Adipose tissue (tissue), 3 donors: Measurements from ENCODE around the gene ENKD1. TPM values are rescaled to one million over a fixed set of nuclear protein-coding genes. Genes with fewer than 3 reads are reported as not detected.

Experiments
- H3K27ac ChIP-seq: one replicate; pipeline ENCODE4 v1.5.1; 2013; ENCODE audit warnings: low read depth, low read length
- WGBS, 3 donors: extraction: QIAGEN DNeasy Blood & Tissue Kit; methylation state at CpG; one replicate each; pipeline ENCODE4 v1.1.7; 2013; 5-methylcytosine and 5-hydroxymethylcytosine counted together
- polyA plus RNA-seq, 3 donors: library from polyadenylated mRNA; stranded (reverse); fragments of 200-250 nt; gene quantifications; one replicate each; pipeline ENCODE4 v1.2.3, GENCODE V29; 2013
- donor health status: healthy with polysubstance abuse.
- donor health status: Bipolar disorder and iron deficiency.
- donor health status: healthy.

Gene ENKD1
- polyA plus RNA-seq, 3 donors = 10.4 to 88.2 (median 16.5) TPM

- H3K27ac ChIP-seq = no peak overlapping the region
- 43 to 65% (median 55%) methylated on average over 10 of the region's 10 CpGs for WGBS, 3 donors
These were observed 24.5 kb downstream of the ENKD1 start for GRCh38 chr16:67641779-67642708.

- no peak overlapping the region for H3K27ac ChIP-seq
- 83 to 93% (median 90%) methylated on average over 12 of the region's 12 CpGs for WGBS, 3 donors
These were observed 28.9 kb downstream of the ENKD1 start for GRCh38 chr16:67637625-67638024.

GRCh38 chr16:67636713-67637112 is 29.8 kb downstream of the ENKD1 start:
- WGBS, 3 donors = 91 to 93% (median 93%) methylated on average over 8 of the region's 8 CpGs
- H3K27ac ChIP-seq = no peak overlapping the region

- no peak overlapping the region for H3K27ac ChIP-seq
These were observed 34.0 kb downstream of the ENKD1 start for GRCh38 chr16:67632415-67633172.

GRCh38 chr16:67628216-67628615 is 38.3 kb downstream of the ENKD1 start:
- WGBS, 3 donors = 94 to 96% (median 96%) methylated on average over 14 of the region's 14 CpGs
- no peak overlapping the region for H3K27ac ChIP-seq

More at GRCh38 chr16:67632415-67633172, 34.0 kb downstream of the ENKD1 start:
- 53 to 74% (median 63%) methylated on average over 7 of the region's 7 CpGs for WGBS, 3 donors

- H3K27ac ChIP-seq = no peak overlapping the region
- 92 to 94% (median 93%) methylated on average over 10 of the region's 10 CpGs for WGBS, 3 donors
These were observed 52.7 kb downstream of the ENKD1 start for GRCh38 chr16:67613808-67614207.

Other genes starting within 250 kb of the ENKD1 start
- gene HSD11B2, start 235.6 kb downstream of the ENKD1 start, polyA plus RNA-seq = 1 to 10 TPM; 1.3 to 5.4 (median 2.4) TPM
- gene ATP6V0D1, start 185.6 kb downstream of the ENKD1 start, polyA plus RNA-seq = 10 to 100 TPM; 34.0 to 77.2 (median 67.3) TPM
- gene AGRP, start 183.2 kb downstream of the ENKD1 start, polyA plus RNA-seq = under 1 TPM in 1 of 3 donors, not detected in 2; 0.09 TPM
- 10 to 100 TPM; 26.1 to 74.9 (median 61.1) TPM for gene RIPOR1, start 137.9 kb downstream of the ENKD1 start, polyA plus RNA-seq
- 10 to 100 TPM; 12.4 to 26.0 (median 15.2) TPM for gene CTCF, start 104.2 kb downstream of the ENKD1 start, polyA plus RNA-seq
- 1 to 10 TPM in 2 of 3 donors, under 1 TPM in 1; 0.45 to 1.9 (median 1.7) TPM for gene CARMIL2, start 21.6 kb downstream of the ENKD1 start, polyA plus RNA-seq
- gene ACD, start 6.5 kb downstream of the ENKD1 start, polyA plus RNA-seq = 10 to 100 TPM; 12.7 to 15.6 (median 13.3) TPM
- gene PARD6A, start 5.8 kb downstream of the ENKD1 start, polyA plus RNA-seq = 10 to 100 TPM in 1 of 3 donors, 1 to 10 TPM in 2; 1.7 to 24.8 (median 3.4) TPM
- 1 to 10 TPM; 3.5 to 6.5 (median 4.9) TPM for gene C16orf86, start 64 bp upstream of the ENKD1 start, polyA plus RNA-seq
- 10 to 100 TPM in 2 of 3 donors, 1 to 10 TPM in 1; 8.7 to 13.3 (median 13.1) TPM for gene GFOD2, start 52.6 kb upstream of the ENKD1 start, polyA plus RNA-seq
- 1 to 10 TPM; 7.9 to 8.8 (median 8.3) TPM for gene RANBP10, start 139.8 kb upstream of the ENKD1 start, polyA plus RNA-seq
- 1 to 10 TPM in 2 of 3 donors, under 1 TPM in 1; 0.92 to 1.7 (median 1.1) TPM for gene TSNAXIP1, start 140.1 kb upstream of the ENKD1 start, polyA plus RNA-seq
- 10 to 100 TPM; 11.4 to 16.4 (median 15.6) TPM for gene THAP11, start 175.6 kb upstream of the ENKD1 start, polyA plus RNA-seq
- 100 to 1,000 TPM in 2 of 3 donors, 10 to 100 TPM in 1; 63.8 to 120 (median 113) TPM for gene NUTF2, start 180.2 kb upstream of the ENKD1 start, polyA plus RNA-seq
- gene CENPT, start 180.9 kb upstream of the ENKD1 start, polyA plus RNA-seq = 10 to 100 TPM; 41.0 to 47.5 (median 44.4) TPM
- gene EDC4, start 206.3 kb upstream of the ENKD1 start, polyA plus RNA-seq = 10 to 100 TPM; 24.3 to 37.3 (median 33.8) TPM
- 1 to 10 TPM in 1 of 3 donors, under 1 TPM in 2; 0.64 to 1.3 (median 0.89) TPM for gene NRN1L, start 218.1 kb upstream of the ENKD1 start, polyA plus RNA-seq
- gene PSKH1, start 226.5 kb upstream of the ENKD1 start, polyA plus RNA-seq = 10 to 100 TPM; 19.2 to 26.8 (median 23.5) TPM